Upper lobe of left lung (tissue), 6 donors: ENCODE data around the gene OR56B4. TPM values are rescaled to one million over a fixed set of nuclear protein-coding genes. Genes with fewer than 3 reads are reported as not detected.
"Not testable (repeated sequence)": the region's sequence is repeated elsewhere in the genome, so short reads cannot be mapped to it uniquely, and the experiment has no call there.

ENCODE experiments used
- ATAC-seq, 2 donors: fragments of 200-7000 bp; cut with Tn5 transposase; one replicate each; pipeline ENCODE4 v1.9.1; 2022; ENCODE audit warnings: mild to moderate bottlenecking in 2 of 2, moderate library complexity in 2 of 2; ENCODE audit not compliant: low FRiP score in 2 of 2
- DNase-seq, 2 donors: peaks; one replicate each; pipeline ENCODE4 v3.0.0-alpha.2; 2019 to 2020
- H3K27ac ChIP-seq, 4 donors: fragments of 200-600 bp; sonication (generic); one replicate each; pipeline ENCODE4 v1.5.1; 2016 to 2019
- H3K27me3 ChIP-seq, 4 donors: fragments of 200-600 bp; sonication (generic); one replicate each; pipeline ENCODE4 v1.5.1; 2017 to 2019
- H3K36me3 ChIP-seq, 4 donors: fragments of 200-600 bp; sonication (generic); one replicate each; pipeline ENCODE4 v1.5.1; 2016 to 2019
- H3K4me1 ChIP-seq, 4 donors: fragments of 200-600 bp; sonication (generic); one replicate each; pipeline ENCODE4 v1.5.1; 2018 to 2019
- H3K4me3 ChIP-seq, 4 donors: fragments of 200-600 bp; sonication (generic); one replicate each; pipeline ENCODE4 v1.5.1; 2017 to 2019; ENCODE audit warnings: mild to moderate bottlenecking in 2 of 4, moderate library complexity in 1 of 4
- H3K9me3 ChIP-seq, 4 donors: fragments of 200-600 bp; sonication (generic); one replicate each; pipeline ENCODE4 v1.5.1; 2018 to 2019
- CTCF ChIP-seq, 6 experiments: fragments of 450-650 bp in 4 of 6; fragments of 200-600 bp in 2 of 6; sonication (generic) in 2 of 6; IDR thresholded peaks; one replicate each; pipeline ENCODE4 v1.5.1; 2016 to 2019; ENCODE audit warnings: antibody characterized with exemption in 6 of 6
- EP300 ChIP-seq, 4 donors: sonication (generic); formaldehyde crosslinking; IDR thresholded peaks; one replicate each; pipeline ENCODE4 v1.5.1; 2017; ENCODE audit warnings: antibody characterized with exemption in 4 of 4, control low read depth in 2 of 4
- POLR2A ChIP-seq, 4 donors: fragments of 450-650 bp; IDR thresholded peaks; one replicate each; pipeline ENCODE4 v1.5.1; 2016 to 2017; ENCODE audit warnings: antibody characterized with exemption in 4 of 4, mild to moderate bottlenecking in 2 of 4
- POLR2AphosphoS5 ChIP-seq, 2 donors: sonication (generic); formaldehyde crosslinking; IDR thresholded peaks; one replicate each; pipeline ENCODE4 v1.5.1; 2017; ENCODE audit warnings: antibody characterized with exemption in 2 of 2
- WGBS, 2 donors: methylation state at CpG; one replicate each; pipeline ENCODE4 v1.1.5; 2017 to 2018; 5-methylcytosine and 5-hydroxymethylcytosine counted together
- total RNA-seq, 6 donors: library from RNA; depleted of rRNA in 4 of 6; stranded (reverse); fragments of >200 nt in 4 of 6; gene quantifications; one replicate each; pipeline versions ENCODE4 v1.1.0 to v1.2.1, GENCODE V29; 2016 to 2021
- donor health status: DM: no; HTN: no; CAD: no; lungs with moderate emphysema.
- donor health status: DM: no; HTN: yes; CAD: no; lungs with severe emphysema.

OR56B4 gene
- total RNA-seq, 6 donors from 2014 or later, result not detected

GRCh38 chr11:6142936-6143335 lies 35.5 kb downstream of the OR56B4 start:
- Histone ChIP-seq H3K27me3 (no peaks in the 10 kb centered on the region), H3K4me1 (no peaks in the 10 kb centered on the region), H3K27ac (no peak overlapping the region), H3K36me3 (no peaks in the 10 kb centered on the region), H3K4me3 (no peak overlapping the region), H3K9me3 (no peaks in the 10 kb centered on the region)
- no peak for TF ChIP-seq POLR2AphosphoS5 (IDR thresholded peaks at IDR 0.05)
- TF ChIP-seq POLR2A (IDR thresholded peaks at IDR 0.05), result no peak
- DNase-seq (no peak), ATAC-seq (no peak)

GRCh38 chr11:6143737-6144136 lies 36.3 kb downstream of the OR56B4 start:
- not testable (repeated sequence) for H3K9me3 ChIP-seq, H3K27ac ChIP-seq, H3K27me3 ChIP-seq, H3K4me1 ChIP-seq, ATAC-seq, H3K36me3 ChIP-seq, H3K4me3 ChIP-seq, DNase-seq
- 55 to 72% methylated on average over 6 to 16 of the region's 21 CpGs for WGBS, 2 donors

GRCh38 chr11:6151117-6151516 lies 43.6 kb downstream of the OR56B4 start:
- ATAC-seq (no peak), DNase-seq (no peak)
- no peak for TF ChIP-seq EP300 (IDR thresholded peaks at IDR 0.05)
- no peak for TF ChIP-seq POLR2A (IDR thresholded peaks at IDR 0.05)
- no peak for TF ChIP-seq CTCF (IDR thresholded peaks at IDR 0.05)
- TF ChIP-seq POLR2AphosphoS5 (IDR thresholded peaks at IDR 0.05), result no peak
- 15 to 21% methylated on average over 1 of the region's 1 CpG for WGBS, 2 donors
- Histone ChIP-seq H3K27me3 (no peaks in the 10 kb centered on the region), H3K36me3 (no peaks in the 10 kb centered on the region), H3K27ac (no peak overlapping the region), H3K4me1 (no peaks in the 10 kb centered on the region), H3K9me3 (no peaks in the 10 kb centered on the region), H3K4me3 (no peak overlapping the region)

GRCh38 chr11:6152126-6152525 lies 44.6 kb downstream of the OR56B4 start:
- 85 to 95% methylated on average over 2 of the region's 2 CpGs for WGBS, 2 donors
- H3K9me3 ChIP-seq, result no peaks in the 10 kb centered on the region

GRCh38 chr11:6156628-6157359 lies 49.3 kb downstream of the OR56B4 start:
- ATAC-seq, result no peak
- no peak for DNase-seq
- no peaks in the 10 kb centered on the region for H3K9me3 ChIP-seq
- H3K36me3 ChIP-seq, result no peaks in the 10 kb centered on the region
- TF ChIP-seq POLR2AphosphoS5 (IDR thresholded peaks at IDR 0.05) (no peak), CTCF (IDR thresholded peaks at IDR 0.05) (no peak), EP300 (IDR thresholded peaks at IDR 0.05) (no peak), POLR2A (IDR thresholded peaks at IDR 0.05) (no peak)
- H3K27ac ChIP-seq, result no peak overlapping the region
- H3K4me3 ChIP-seq, result no peak overlapping the region
- 75 to 80% methylated on average over 7 of the region's 7 CpGs for WGBS, 2 donors
- no peaks in the 10 kb centered on the region for H3K4me1 ChIP-seq
- H3K27me3 ChIP-seq, result no peaks in the 10 kb centered on the region

More at GRCh38 chr11:6152126-6152525, 44.6 kb downstream of the OR56B4 start:
- Histone ChIP-seq H3K4me3 (no peak overlapping the region), H3K36me3 (no peaks in the 10 kb centered on the region), H3K27ac (no peak overlapping the region), H3K4me1 (no peaks in the 10 kb centered on the region), H3K27me3 (no peaks in the 10 kb centered on the region)
- TF ChIP-seq EP300 (IDR thresholded peaks at IDR 0.05) (no peak), POLR2AphosphoS5 (IDR thresholded peaks at IDR 0.05) (no peak), CTCF (IDR thresholded peaks at IDR 0.05) (no peak), POLR2A (IDR thresholded peaks at IDR 0.05) (no peak)
- DNase-seq (no peak), ATAC-seq (no peak)

Other genes with a start within 250 kb of the OR56B4 start
- not detected for gene OR52E8, start 250.0 kb upstream of the OR56B4 start, total RNA-seq
- gene OR52E4, start 227.1 kb upstream of the OR56B4 start, total RNA-seq, result not detected
- gene OR52E5, start 214.5 kb upstream of the OR56B4 start, total RNA-seq, result not detected
- gene OR56A3, start 165.4 kb upstream of the OR56B4 start, total RNA-seq, result not detected
- not detected for gene OR56A5, start 139.2 kb upstream of the OR56B4 start, total RNA-seq
- not detected for gene OR52L1, start 120.7 kb upstream of the OR56B4 start, total RNA-seq
- not detected for gene OR56A4, start 100.7 kb upstream of the OR56B4 start, total RNA-seq
- under 1 TPM in 1 of 6 donors, not detected in 5; 0.15 TPM for gene OR56A1, start 76.9 kb upstream of the OR56B4 start, total RNA-seq
- gene OR52B2, start 62.6 kb downstream of the OR56B4 start, total RNA-seq, result under 1 TPM in 1 of 6 donors, not detected in 5; 0.40 TPM
- gene OR52W1, start 91.5 kb downstream of the OR56B4 start, total RNA-seq, result not detected
- gene C11orf42, start 97.9 kb downstream of the OR56B4 start, total RNA-seq, result not detected
- 100 to 1,000 TPM in 1 of 6 donors, 10 to 100 TPM in 5; 37.4 to 163 (median 39.6) TPM for gene FHIP1B, start 127.0 kb downstream of the OR56B4 start, total RNA-seq
- gene CNGA4, start 131.4 kb downstream of the OR56B4 start, total RNA-seq, result 1 to 10 TPM in 4 of 6 donors, under 1 TPM in 2; 0.23 to 9.3 (median 1.8) TPM
- not detected for gene CCKBR, start 152.2 kb downstream of the OR56B4 start, total RNA-seq
- gene CAVIN3, start 212.8 kb downstream of the OR56B4 start, total RNA-seq, result 100 to 1,000 TPM in 2 of 6 donors, 10 to 100 TPM in 4; 45.1 to 173 (median 65.8) TPM